ENCODE data around the gene WFDC6.
"Not testable (repeated sequence)": the region's sequence is repeated elsewhere in the genome, so short reads cannot be mapped to it uniquely, and the experiment has no call there.

Gene WFDC6

GRCh38 chr20:45539382-45539781 is at the start of gene WFDC6:
WFDC6 (minus strand) TSS chr20:45539482; CDS start chr20:45539407, 75 bp downstream.
- no peak for DNase-seq

GRCh38 chr20:45588800-45589199 is 49.5 kb upstream of the WFDC6 start:
- DNase-seq, result no peak

DNA sequence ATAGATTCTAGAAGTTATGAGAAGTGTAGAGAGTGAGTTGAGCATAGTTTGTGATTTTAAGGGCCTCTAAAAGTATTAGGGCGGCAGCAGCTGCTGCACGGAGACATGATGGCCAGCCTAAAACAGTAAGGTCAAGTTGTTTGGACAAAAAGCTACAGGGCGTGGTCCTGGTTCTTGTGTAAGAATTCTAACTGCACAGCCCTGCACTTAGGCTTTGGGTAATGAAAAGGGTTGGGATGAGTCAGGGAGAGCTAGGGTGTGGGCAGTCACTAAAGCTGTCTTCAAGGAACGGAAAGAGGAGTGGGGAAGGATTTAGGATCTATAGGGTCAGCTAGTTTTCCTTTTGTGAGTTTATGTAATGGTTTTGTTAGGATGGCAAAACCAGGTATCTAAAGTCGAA is 46.7 kb upstream of the WFDC6 start:
- DNase-seq, result not testable (repeated sequence)

DNA sequence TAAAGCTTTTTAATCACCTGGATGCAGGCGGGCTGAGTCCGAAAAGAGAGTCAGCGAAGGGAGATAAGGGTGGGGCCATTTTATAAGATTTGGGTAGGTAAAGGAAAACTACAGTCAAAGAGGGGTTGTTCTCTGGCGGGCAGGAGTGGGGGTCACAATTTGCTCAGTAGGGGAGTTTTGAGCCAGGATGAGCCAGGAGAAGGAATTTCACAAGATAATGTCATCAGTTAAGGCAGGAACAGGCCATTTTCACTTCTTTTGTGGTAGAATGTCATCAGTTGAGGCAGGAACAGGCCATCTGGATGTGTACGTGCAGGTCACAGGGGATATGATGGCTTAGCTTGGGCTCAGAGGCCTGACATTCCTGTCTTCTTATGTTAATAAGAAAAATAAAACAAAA is 45.0 kb upstream of the WFDC6 start:
- not testable (repeated sequence) for DNase-seq

- no peak for DNase-seq
Observed at GRCh38 chr20:45583502-45583901, 44.2 kb upstream of the WFDC6 start.

DNA sequence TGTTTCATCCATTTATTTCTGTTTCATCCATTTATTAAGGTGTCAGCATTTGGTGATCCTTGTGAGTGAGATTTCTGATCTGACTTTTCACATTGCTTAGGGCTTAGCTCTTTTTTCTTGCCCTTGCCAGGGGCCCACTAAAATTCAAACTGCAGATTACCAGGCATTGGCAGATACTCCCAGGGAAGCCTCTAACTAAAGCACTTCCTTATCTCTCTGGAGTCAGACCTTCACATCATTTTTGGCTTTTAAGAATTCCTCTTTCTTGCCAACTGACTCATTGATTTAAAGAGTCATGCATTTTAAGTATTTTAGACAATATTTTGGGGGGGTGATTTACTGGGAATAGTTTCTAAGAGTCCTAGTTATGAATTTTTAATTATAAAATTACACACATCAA is 42.4 kb upstream of the WFDC6 start:
- no peak for DNase-seq

- DNase-seq, result no peak
Observed at GRCh38 chr20:45579184-45579583, 39.9 kb upstream of the WFDC6 start, which contains the start of gene WFDC8. WFDC8 (minus strand) TSS chr20:45579284; CDS start chr20:45579247, 37 bp downstream.

- DNase-seq, result no peak
Observed at GRCh38 chr20:45578231-45578630, 38.9 kb upstream of the WFDC6 start.

DNA sequence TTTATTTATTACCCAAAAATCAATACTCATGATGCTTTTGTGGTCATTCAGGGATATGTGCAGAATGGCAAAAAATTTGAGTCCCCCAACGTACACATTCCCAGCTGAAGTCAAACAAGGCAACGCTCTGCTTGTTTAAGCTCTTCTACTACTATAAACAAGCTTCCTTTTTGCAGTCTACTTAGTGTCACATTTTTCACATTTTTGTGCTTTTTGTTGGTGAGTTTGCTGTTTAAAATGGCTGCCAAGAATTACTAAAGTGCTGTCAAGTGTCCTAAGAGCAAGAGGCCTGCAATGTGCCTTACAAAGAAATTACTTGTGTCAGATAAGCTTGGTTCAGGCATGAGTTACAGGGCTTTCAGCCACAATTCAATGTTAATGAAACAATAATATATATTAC is 37.7 kb upstream of the WFDC6 start:
- DNase-seq, result no peak

GRCh38 chr20:45575931-45576330 is 36.6 kb upstream of the WFDC6 start:
- DNase-seq, result no peak

GRCh38 chr20:45569650-45570049 is 30.4 kb upstream of the WFDC6 start:
- not testable (repeated sequence) for DNase-seq

DNA sequence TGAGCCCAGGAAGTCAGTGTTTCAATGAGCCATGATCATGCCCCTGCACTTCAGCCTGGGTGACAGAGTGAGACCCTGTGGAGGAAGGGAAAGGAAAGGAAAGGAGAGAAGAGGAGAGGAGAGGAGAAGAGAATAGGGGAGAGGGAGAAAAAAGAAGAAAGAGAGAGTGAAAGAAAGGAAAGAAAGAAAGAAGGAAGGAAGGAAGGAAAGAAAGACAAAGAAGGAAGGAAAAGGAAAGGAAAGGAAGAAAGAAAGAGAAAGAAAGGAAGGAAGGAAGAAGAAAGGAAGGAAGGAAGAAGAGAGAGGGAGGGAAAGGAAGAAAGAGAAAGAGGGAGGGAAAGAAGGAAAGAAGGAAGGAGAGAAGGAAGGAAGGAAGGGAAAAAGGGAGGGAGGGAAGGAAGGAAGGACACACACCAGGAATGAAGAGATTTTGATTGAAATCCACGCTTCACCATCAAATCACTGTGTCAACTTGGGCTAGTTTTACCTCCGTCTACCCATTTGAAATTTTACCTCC is 25.5 kb upstream of the WFDC6 start:
- no peak for DNase-seq

DNA sequence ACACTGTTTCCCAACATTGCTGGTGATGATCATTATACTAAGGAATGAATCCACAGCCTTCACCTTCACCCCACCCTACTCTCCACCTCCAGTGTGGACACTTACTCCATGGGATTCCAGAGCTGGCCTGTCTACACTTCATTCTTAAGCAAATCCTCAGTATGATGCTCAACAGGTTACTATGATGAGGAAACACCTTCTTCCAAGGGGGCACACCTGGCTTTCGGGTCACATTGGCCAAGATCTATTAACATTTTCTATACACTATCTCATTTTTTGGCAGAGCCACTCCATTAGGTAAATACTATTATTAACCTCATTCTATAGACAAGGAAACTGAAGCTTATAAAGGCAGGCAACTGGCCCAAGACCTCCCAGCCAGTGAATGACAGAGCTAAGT is 15.9 kb upstream of the WFDC6 start:
- no peak for DNase-seq

DNA sequence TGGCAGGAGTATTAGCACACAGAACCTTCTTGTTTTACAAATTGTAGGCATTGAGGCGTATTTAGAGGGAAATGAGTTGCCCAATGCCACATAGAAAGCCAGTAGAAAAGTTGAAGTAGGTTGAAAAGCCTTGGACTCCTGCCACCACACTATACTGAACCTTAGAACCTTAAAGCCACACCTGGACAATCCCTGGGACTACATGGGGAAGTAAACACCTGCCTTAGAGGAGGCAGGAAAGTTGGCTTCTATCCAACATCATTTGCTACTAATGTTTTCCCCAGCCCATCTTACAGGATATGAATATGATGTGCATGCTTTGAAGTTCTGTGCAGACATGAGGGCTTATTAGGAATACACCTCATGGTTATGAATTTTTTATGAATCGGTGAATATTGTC is 13.2 kb upstream of the WFDC6 start:
- no peak for DNase-seq

GRCh38 chr20:45550765-45551164 is 11.5 kb upstream of the WFDC6 start:
- no peak for DNase-seq

- no peak for DNase-seq
Observed at GRCh38 chr20:45548410-45548809, 9.1 kb upstream of the WFDC6 start.

- DNase-seq, result no peak
Observed at GRCh38 chr20:45547206-45547770, 8.0 kb upstream of the WFDC6 start, which contains the start of gene EPPIN. EPPIN (minus strand) TSS chr20:45547401; CDS start chr20:45547357, 44 bp downstream.

DNA sequence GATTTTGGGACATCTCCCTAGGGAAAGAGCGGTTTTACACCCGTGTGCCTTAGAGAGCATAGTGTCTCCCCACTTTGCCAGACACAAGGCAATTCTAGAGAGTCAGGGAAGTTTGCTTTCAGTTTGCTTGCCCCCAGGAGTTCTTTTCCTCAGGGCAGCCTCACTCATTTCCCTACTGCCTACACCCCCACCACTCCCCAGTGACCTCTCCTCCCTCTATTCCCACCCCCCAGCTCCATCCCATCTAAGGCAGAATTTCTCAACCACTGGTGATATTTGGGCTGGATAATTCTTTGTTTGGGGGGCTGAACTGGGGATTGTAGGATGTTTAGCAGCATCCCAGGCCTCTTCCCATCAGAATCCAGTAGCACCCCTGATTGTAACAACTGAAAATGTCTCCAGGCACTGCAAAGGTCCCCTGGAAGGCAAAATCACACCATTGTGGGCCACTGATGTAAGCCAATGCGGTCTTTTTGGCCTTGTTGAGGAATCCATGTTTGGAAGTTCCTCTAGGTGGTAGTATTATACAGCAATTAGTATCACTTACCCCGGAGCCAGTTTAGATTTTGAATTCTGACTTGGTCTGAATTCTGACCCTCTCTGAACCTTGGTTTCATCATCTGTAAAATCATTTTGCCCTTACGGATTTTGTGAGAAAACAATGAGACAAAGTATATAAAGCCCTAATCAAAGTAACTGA is 6.6 kb upstream of the WFDC6 start:
- DNase-seq, result no peak

GRCh38 chr20:45545351-45545750 is 6.1 kb upstream of the WFDC6 start:
- no peak for DNase-seq

- no peak for DNase-seq
Observed at GRCh38 chr20:45538209-45538799, 978 bp downstream of the WFDC6 start.

DNA sequence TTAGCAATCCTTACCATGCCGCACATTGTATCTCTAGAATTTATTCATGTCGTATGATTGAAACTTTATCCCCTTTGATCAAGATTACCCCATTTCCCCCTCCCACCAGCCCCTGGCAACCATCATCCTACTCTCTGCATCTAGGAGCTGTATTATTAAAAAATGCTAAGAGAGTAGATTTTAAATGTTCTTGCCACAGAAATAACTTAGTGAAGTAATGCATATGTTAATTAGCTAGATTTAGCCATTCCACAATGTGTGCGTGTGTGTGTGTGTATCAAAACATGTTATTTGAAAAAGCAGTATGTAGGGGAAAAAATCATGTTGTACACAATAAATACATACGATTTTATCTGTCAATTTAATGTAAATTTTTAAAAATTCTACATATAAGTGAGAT is 12.0 kb downstream of the WFDC6 start:
- DNase-seq, result no peak

- no peak for DNase-seq
Observed at GRCh38 chr20:45523821-45524220, 15.5 kb downstream of the WFDC6 start.

DNA sequence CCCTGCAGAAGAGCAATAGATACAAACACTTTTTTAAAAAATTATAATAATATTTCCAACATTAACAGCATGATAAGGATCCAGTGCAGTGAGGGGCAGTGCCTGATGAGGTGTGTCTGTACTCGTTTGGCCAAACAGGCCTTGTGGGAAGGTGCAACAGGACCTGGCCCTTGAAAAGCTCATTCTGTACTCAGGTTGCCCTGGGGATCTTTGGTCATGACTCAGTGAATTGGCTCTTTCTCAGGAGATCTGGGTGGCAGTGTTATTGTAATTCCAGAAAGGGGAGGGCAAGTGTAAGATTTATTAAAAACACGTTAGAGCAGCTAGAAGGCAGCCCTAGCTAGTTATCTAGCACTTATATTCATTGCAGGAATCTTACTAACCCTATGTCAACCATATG is 21.0 kb downstream of the WFDC6 start:
- DNase-seq, result no peak

All from GF-D8 (cell line).